ENCODE data around the gene WDR35. TPM values are rescaled to one million over a fixed set of nuclear protein-coding genes. Genes with fewer than 3 reads are reported as not detected.

WDR35 gene
- total RNA-seq, 1 donor from 2014 or later, result 13.6 TPM

DNA sequence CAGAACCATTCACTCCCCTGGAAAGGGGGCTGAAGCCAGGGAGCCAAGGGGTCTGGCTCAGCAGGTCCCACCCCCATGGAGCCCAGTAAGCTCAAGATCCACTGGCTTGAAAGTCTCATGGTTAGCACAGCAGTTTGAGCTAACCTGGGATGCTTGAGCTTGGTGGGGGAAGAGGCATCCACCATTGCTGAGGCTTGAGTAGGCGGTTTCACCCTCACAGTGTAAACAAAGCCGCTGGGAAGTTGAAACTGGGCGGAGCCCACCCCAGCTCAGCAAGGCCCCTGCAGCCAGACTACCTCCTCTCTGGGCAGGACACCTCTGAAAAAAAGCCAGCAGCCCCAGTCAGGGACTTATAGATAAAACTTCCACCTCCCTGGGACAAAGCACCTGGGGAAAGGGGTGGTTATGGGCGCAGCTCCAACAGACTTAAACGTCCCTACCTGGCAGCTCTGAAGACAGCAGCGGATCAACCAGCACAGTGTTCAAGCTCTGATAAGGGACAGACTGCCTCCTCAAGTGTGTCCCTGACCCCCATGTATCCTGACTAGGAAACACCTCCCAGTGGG is 73.4 kb downstream of the WDR35 start:
- no peak for DNase-seq (ENCODE audit: low read depth)
- no peaks in the 10 kb centered on the region for H3K36me3 ChIP-seq (ENCODE audit: control insufficient read depth, insufficient read depth, low read length)
- no peak for TF ChIP-seq CTCF (IDR thresholded peaks at IDR 0.05; ENCODE audit: insufficient read depth, low read length, poor library complexity, severe bottlenecking)

DNA sequence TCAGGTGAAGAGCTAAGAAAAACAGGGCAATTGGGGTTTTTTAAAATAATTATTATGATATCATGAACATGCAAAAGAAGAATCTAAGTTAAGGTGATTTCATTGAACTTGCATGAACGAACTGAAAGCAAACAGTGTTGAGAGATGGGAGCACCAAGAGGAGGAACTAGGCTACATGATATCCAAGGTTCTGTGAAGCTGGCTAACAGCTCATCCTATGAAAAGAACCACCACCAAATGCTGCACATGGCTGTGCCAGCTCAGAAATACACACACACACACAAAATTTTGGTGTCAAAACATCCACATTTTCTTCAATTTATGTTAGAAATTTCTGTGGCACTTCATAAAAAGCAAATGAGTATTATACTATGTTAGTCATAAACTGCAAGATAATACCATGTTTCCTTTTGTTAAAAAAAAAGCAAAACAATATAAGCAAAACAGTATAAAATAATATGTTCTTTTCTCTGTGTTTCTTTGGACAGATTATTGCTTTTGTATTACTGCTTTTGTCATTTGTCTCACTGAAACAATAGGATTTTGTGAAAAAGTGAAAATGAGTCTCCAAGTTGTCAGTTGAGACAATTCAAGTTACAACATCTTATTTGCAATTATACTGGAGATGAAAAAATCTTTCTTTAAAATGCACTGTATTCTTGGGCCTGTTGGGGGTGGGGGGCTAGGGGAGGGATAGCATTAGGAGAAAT is 75.5 kb downstream of the WDR35 start:
- no peak for DNase-seq (ENCODE audit: low read depth)
- no peak overlapping the region for H3K4me3 ChIP-seq (ENCODE audit: low read depth, low read length)
- no peak for TF ChIP-seq CTCF (IDR thresholded peaks at IDR 0.05; ENCODE audit: insufficient read depth, low read length, poor library complexity, severe bottlenecking)
- H3K36me3 ChIP-seq (ENCODE audit: control insufficient read depth, insufficient read depth, low read length), result no peaks in the 10 kb centered on the region
- H3K27me3 ChIP-seq (ENCODE audit: control insufficient read depth, insufficient read depth, low read length), result no peaks in the 10 kb centered on the region

More for the DNA sequence above, 73.4 kb downstream of the WDR35 start:
- Histone ChIP-seq H3K4me3 (ENCODE audit: low read depth, low read length) (no peak overlapping the region), H3K27me3 (ENCODE audit: control insufficient read depth, insufficient read depth, low read length) (no peaks in the 10 kb centered on the region)

DNA sequence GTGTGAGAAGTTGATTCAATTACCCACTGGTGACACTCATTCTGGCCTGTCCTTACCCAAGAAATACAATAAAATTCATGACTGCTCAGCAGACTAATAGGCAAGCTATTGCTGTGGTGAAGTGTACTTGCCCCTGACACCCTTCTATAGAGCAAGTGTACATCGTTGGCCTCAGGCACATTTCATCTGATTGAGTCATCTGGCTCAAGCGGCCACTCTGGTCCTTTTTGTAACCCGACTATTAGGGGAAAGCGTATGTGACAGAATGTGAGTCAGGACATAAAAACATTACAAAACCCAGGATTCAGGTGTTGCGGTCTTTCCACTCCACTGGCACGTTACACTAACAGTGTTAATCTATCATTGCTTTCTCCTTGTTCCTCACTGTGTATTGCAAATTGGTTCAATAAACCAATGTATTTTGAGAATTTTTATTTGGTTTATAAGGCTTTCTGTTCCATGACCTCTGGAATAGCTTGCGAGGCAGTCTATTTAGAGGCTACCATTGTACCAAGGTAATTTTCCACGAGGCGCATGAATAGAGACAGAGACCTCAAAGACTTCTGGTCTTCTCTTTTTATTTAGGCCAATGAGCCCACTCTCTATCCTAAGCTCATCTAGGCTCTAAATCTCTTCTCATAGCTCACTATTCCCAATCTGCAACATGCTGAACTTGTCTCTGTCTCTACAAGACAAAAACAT is 77.9 kb downstream of the WDR35 start:
- no peak overlapping the region for H3K4me3 ChIP-seq (ENCODE audit: low read depth, low read length)
- no peaks in the 10 kb centered on the region for H3K27me3 ChIP-seq (ENCODE audit: control insufficient read depth, insufficient read depth, low read length)
- H3K36me3 ChIP-seq (ENCODE audit: control insufficient read depth, insufficient read depth, low read length), result no peaks in the 10 kb centered on the region
- no peak for TF ChIP-seq CTCF (IDR thresholded peaks at IDR 0.05; ENCODE audit: insufficient read depth, low read length, poor library complexity, severe bottlenecking)
- DNase-seq (ENCODE audit: low read depth), result peak; percentile 99

- H3K27me3 ChIP-seq (ENCODE audit: control insufficient read depth, insufficient read depth, low read length), result no peaks in the 10 kb centered on the region
- no peaks in the 10 kb centered on the region for H3K36me3 ChIP-seq (ENCODE audit: control insufficient read depth, insufficient read depth, low read length)
- TF ChIP-seq CTCF (IDR thresholded peaks at IDR 0.05; ENCODE audit: insufficient read depth, low read length, poor library complexity, severe bottlenecking), result no peak
- H3K4me3 ChIP-seq (ENCODE audit: low read depth, low read length), result peak overlapping the region; percentile 72
- DNase-seq (ENCODE audit: low read depth), result no peak
Observed at GRCh38 chr2:19902216-19902740, 87.6 kb downstream of the WDR35 start.

GRCh38 chr2:19901442-19902215 is 88.3 kb downstream of the WDR35 start, which contains the start of gene TTC32:
Gene TTC32 (minus strand): TSS chr2:19901983. CDS start chr2:19901854, 129 bp downstream.
- Histone ChIP-seq H3K4me3 (ENCODE audit: low read depth, low read length) (peak within 1 kb of the TSS; percentile 72), H3K36me3 (ENCODE audit: control insufficient read depth, insufficient read depth, low read length) (no peaks in the 10 kb centered on the region), H3K27me3 (ENCODE audit: control insufficient read depth, insufficient read depth, low read length) (no peaks in the 10 kb centered on the region)
- peak; percentile 74 for DNase-seq (ENCODE audit: low read depth)
- TF ChIP-seq CTCF (IDR thresholded peaks at IDR 0.05; ENCODE audit: insufficient read depth, low read length, poor library complexity, severe bottlenecking), result no peak

Data from kidney epithelial cell (primary cell).